Measurements from ENCODE around the gene B4GALT2. TPM values are rescaled to one million over a fixed set of nuclear protein-coding genes. Genes with fewer than 3 reads are reported as not detected.

The B4GALT2 gene
- total RNA-seq, 1 experiment from 2014 or later, result 76.4 TPM

DNA sequence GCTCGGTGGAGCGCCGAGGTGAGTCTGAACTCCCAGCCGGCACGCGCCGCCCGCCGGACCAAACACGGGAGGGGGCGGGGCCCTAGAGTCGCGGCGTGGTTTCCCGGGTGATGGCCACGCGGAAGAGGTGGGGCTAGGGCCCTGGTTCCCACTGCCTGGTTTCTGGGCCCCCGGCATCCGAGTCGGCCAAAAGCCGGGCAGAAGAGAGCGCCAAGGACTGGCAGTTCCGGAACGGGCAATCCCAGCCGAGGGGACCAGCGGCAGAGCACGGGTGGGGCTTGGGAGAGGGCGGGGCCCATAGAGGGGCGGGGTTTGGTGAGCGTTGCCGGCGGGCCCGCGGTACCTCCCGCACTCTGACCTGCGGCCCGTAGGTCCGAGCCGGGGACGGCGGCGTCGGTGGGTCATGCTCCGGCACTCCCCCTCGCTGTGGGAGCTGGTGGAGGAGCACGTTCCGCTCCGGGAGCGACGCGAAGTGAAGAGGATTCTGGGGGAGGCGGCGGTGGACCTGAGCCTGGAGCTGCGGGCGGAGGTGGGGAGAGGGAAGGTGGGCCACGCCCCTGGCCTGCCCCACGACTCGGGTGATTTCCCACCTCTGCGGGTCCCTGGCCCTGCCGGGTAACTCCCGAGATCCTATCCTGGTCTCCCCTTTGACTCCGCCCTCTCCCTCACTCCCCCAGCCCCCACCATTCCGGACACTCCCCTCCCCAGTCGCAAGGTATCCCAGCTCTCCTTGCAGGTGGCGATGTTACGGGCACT, 12.6 kb downstream of the B4GALT2 start, which contains the start of gene CCDC24:
CCDC24 (plus strand) TSS at position 124 of the 756 bp plus-strand sequence; CDS start at position 404, 280 bp downstream.
- intact Hi-C loops (cut with micrococcal nuclease; ENCODE audit: unreplicated experiment), result no loop called here
- DNase-seq (ENCODE audit: low spot score), result peak; percentile 91
- Histone ChIP-seq H3K4me1 (ENCODE audit: insufficient read depth, low read length, poor library complexity, severe bottlenecking) (peaks cover 19% of the 10 kb centered on the region), H3K4me3 (ENCODE audit: low read depth, low read length, poor library complexity, severe bottlenecking) (peak within 1 kb of the TSS; percentile 72), H3K27me3 (replicated peaks; ENCODE audit: insufficient read depth, low read depth, low read length, poor library complexity) (no peaks in the 10 kb centered on the region), H3K36me3 (ENCODE audit: insufficient read depth, low read length, poor library complexity, severe bottlenecking) (peaks cover 1% of the 10 kb centered on the region), H3K9me3 (ENCODE audit: low read depth, low read length, poor library complexity, severe bottlenecking) (no peaks in the 10 kb centered on the region), H3K27ac (ENCODE audit: low read depth, low read length, poor library complexity, severe bottlenecking) (peak within 1 kb of the TSS; percentile 65)
- ChIA-PET POLR2A (ENCODE audit: low non-redundant PET) (interaction anchor here (0.6 to 0.7 kb wide), 2 partner anchors 607 to 701 kb away, joined by 3 to 5 read pairs; no protein-coding TSS in a partner anchor), CTCF (interaction anchor here (0.6 kb wide), 1 partner anchor 39 kb away, joined by 4 read pairs; the partner anchor contains the start of gene SLC6A9)
- no TSS peak for BruUV-seq (replicated peaks)
- no peak for TF ChIP-seq EZH2 (IDR thresholded peaks at IDR 0.05; ENCODE audit: borderline replicate concordance, low read depth, low read length, poor library complexity, severe bottlenecking)
- TF ChIP-seq CTCF (conservative IDR thresholded peaks at IDR 0.05; ENCODE audit: low read depth, low read length), result no peak

GRCh38 chr1:43992232-43992995, 13.4 kb downstream of the B4GALT2 start:
- no TSS peak for BruUV-seq (replicated peaks)
- H3K27ac ChIP-seq (ENCODE audit: low read depth, low read length, poor library complexity, severe bottlenecking), result peak overlapping the region; percentile 65
- DNase-seq (ENCODE audit: low spot score), result no peak
- H3K36me3 ChIP-seq (ENCODE audit: insufficient read depth, low read length, poor library complexity, severe bottlenecking), result no peaks in the 10 kb centered on the region
- CTCF ChIA-PET, result interaction anchor here (0.6 to 1.8 kb wide), 2 partner anchors 55 to 511 kb away, joined by 3 to 13 read pairs; no protein-coding TSS in a partner anchor
- no peaks in the 10 kb centered on the region for H3K27me3 ChIP-seq (replicated peaks; ENCODE audit: insufficient read depth, low read depth, low read length, poor library complexity)
- intact Hi-C loops (cut with micrococcal nuclease; ENCODE audit: unreplicated experiment), result no loop called here
- no peak for TF ChIP-seq EZH2 (IDR thresholded peaks at IDR 0.05; ENCODE audit: borderline replicate concordance, low read depth, low read length, poor library complexity, severe bottlenecking)
- TF ChIP-seq CTCF (conservative IDR thresholded peaks at IDR 0.05; ENCODE audit: low read depth, low read length), result no peak
- POLR2A ChIA-PET (ENCODE audit: low non-redundant PET), result interaction anchor here (0.7 kb wide), 1 partner anchor 702 kb away, joined by 3 read pairs; no protein-coding TSS in a partner anchor
- H3K4me1 ChIP-seq (ENCODE audit: insufficient read depth, low read length, poor library complexity, severe bottlenecking), result peaks cover 19% of the 10 kb centered on the region
- H3K4me3 ChIP-seq (ENCODE audit: low read depth, low read length, poor library complexity, severe bottlenecking), result peak overlapping the region; percentile 72
- no peaks in the 10 kb centered on the region for H3K9me3 ChIP-seq (ENCODE audit: low read depth, low read length, poor library complexity, severe bottlenecking)

DNA sequence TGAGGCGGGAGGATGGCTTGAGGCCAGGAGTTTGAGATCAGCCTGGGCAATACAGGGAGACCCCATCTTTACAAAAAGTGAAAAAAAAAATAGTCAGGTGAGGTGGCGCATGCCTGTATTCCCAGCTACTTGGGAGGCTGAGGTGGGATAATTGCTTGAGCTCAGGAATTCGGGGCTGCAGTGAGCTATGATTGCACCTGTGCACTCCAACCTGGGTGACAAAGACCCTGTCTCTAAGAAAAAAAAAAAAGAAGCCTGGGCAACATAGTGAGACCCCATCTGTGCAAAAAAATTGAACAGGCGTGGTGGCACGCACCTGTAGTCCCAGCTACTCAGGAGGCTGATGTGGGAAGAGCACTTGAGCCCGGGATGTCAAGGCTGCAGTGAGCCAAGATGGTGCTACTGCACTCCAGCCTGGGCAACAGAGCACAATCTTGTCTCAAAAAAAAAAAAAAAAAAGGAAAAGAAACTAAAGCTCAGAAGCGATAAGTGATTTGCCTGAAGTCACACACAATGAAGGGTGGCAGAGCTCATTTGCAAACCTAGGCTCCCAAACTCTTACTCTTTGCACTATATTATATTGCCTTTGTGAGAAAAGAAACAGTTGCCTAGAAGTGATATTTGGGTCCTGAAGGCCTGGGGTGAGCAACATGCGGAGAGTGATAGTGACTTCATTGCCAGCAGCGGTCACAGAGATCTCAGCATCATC, 14.3 kb downstream of the B4GALT2 start:
- no peak for TF ChIP-seq EZH2 (IDR thresholded peaks at IDR 0.05; ENCODE audit: borderline replicate concordance, low read depth, low read length, poor library complexity, severe bottlenecking)
- TF ChIP-seq CTCF (conservative IDR thresholded peaks at IDR 0.05; ENCODE audit: low read depth, low read length), result no peak
- Histone ChIP-seq H3K27ac (ENCODE audit: low read depth, low read length, poor library complexity, severe bottlenecking) (no peak overlapping the region), H3K9me3 (ENCODE audit: low read depth, low read length, poor library complexity, severe bottlenecking) (no peaks in the 10 kb centered on the region), H3K4me1 (ENCODE audit: insufficient read depth, low read length, poor library complexity, severe bottlenecking) (peaks cover 19% of the 10 kb centered on the region), H3K27me3 (replicated peaks; ENCODE audit: insufficient read depth, low read depth, low read length, poor library complexity) (no peaks in the 10 kb centered on the region), H3K36me3 (ENCODE audit: insufficient read depth, low read length, poor library complexity, severe bottlenecking) (no peaks in the 10 kb centered on the region), H3K4me3 (ENCODE audit: low read depth, low read length, poor library complexity, severe bottlenecking) (no peak overlapping the region)
- BruUV-seq (replicated peaks), result no TSS peak
- intact Hi-C loops (cut with micrococcal nuclease; ENCODE audit: unreplicated experiment), result no loop called here
- ChIA-PET POLR2A (ENCODE audit: low non-redundant PET) (no interaction called here), CTCF (interaction anchor here (0.6 to 1.8 kb wide), 4 partner anchors 54 to 930 kb away, joined by 3 to 13 read pairs (median 4); no protein-coding TSS in a partner anchor)
- DNase-seq (ENCODE audit: low spot score), result no peak
